WTC11 (cell line): ENCODE data around the gene RAPGEF1. TPM values are rescaled to one million over a fixed set of nuclear protein-coding genes. Genes with fewer than 3 reads are reported as not detected.
A peak's percentile ranks its signal among the peaks of the same experiment; 100 is the strongest.

Experiments used
- ATAC-seq: fragments of 200-7000 bp; cut with Tn5 transposase; 2 replicates; pipeline ENCODE4 v1.10.0; 2021; ENCODE audit warnings: mild to moderate bottlenecking, moderate library complexity
- CTCF ChIA-PET: fragments of 300-600 bp; sonication (Branson Sonifier 250); formaldehyde crosslinking; loops from one replicate; lab custom pipeline; 2021; ENCODE audit warnings: antibody characterized with exemption; lab: Charles Lee
- POLR2A ChIA-PET: fragments of 350-600 bp; sonication (Branson Sonifier 250); formaldehyde crosslinking; loops from one replicate; lab custom pipeline; 2021; ENCODE audit warnings: antibody characterized with exemption; lab: Charles Lee
- DNase-seq: peaks from one replicate; pipeline ENCODE4 v3.0.0; 2021; ENCODE audit warnings: low spot score
- H3K27ac Mint-ChIP-seq: 2 replicates; pipeline ENCODE4 v1.8.0; 2021; ENCODE audit warnings: mixed read lengths
- H3K27me3 Mint-ChIP-seq: 2 replicates; pipeline ENCODE4 v1.8.0; 2021; ENCODE audit warnings: low read depth, mild to moderate bottlenecking, moderate library complexity, mixed read lengths
- H3K36me3 Mint-ChIP-seq: 2 replicates; pipeline ENCODE4 v1.8.0; 2021; ENCODE audit warnings: mixed read lengths
- H3K4me1 Mint-ChIP-seq: 2 replicates; pipeline ENCODE4 v1.8.0; 2022; ENCODE audit warnings: mixed read lengths
- H3K4me3 Mint-ChIP-seq: 2 replicates; pipeline ENCODE4 v1.8.0; 2021; ENCODE audit warnings: mild to moderate bottlenecking, moderate library complexity, mixed read lengths
- H3K9me3 Mint-ChIP-seq: 2 replicates; pipeline ENCODE4 v1.8.0; 2021; ENCODE audit warnings: mixed read lengths
- ATF1 ChIP-seq: sonication (generic); formaldehyde crosslinking; IDR thresholded peaks from 2 replicates; pipeline ENCODE4 v1.8.1; 2023; ENCODE audit warnings: mild to moderate bottlenecking, moderate library complexity, missing genetic modification reagents
- ELF4 ChIP-seq: sonication (generic); formaldehyde crosslinking; IDR thresholded peaks from 2 replicates; pipeline ENCODE4 v1.8.1; 2022; ENCODE audit warnings: low read depth, mild to moderate bottlenecking, moderate library complexity, missing genetic modification reagents
- ETV6 ChIP-seq: sonication (generic); formaldehyde crosslinking; IDR thresholded peaks from 2 replicates; pipeline ENCODE4 v1.8.1; 2022; ENCODE audit warnings: mild to moderate bottlenecking, missing genetic modification reagents
- NR1H2 ChIP-seq: sonication (generic); formaldehyde crosslinking; IDR thresholded peaks from 2 replicates; pipeline ENCODE4 v1.9.0; 2021; ENCODE audit warnings: mild to moderate bottlenecking, moderate library complexity, missing genetic modification reagents
- SP1 ChIP-seq: sonication (generic); formaldehyde crosslinking; conservative IDR thresholded peaks from 2 replicates; pipeline ENCODE4 v1.8.1; 2022; ENCODE audit warnings: missing genetic modification reagents
- ZNF138 ChIP-seq: sonication (generic); formaldehyde crosslinking; conservative IDR thresholded peaks from 2 replicates; pipeline ENCODE4 v1.8.1; 2022; ENCODE audit warnings: mild to moderate bottlenecking, moderate library complexity, missing genetic modification reagents
- total RNA-seq: library from RNA; stranded (reverse); gene quantifications from 3 replicates; pipeline ENCODE4 v1.2.3, GENCODE V29; 2021
- TF ChIP-seq, protein P1 (sequence below): sonication (generic); formaldehyde crosslinking; IDR thresholded peaks from 2 replicates; pipeline ENCODE4 v1.8.0; 2023; ENCODE audit warnings: mild to moderate bottlenecking, missing genetic modification reagents
- TF ChIP-seq, protein P2 (sequence below): sonication (generic); formaldehyde crosslinking; IDR thresholded peaks from 2 replicates; pipeline ENCODE4 v1.8.1; 2023; ENCODE audit warnings: mild to moderate bottlenecking, missing genetic modification reagents, moderate library complexity
- TF ChIP-seq, protein P3 (sequence below): fragments of 250-450 bp; sonication (Bioruptor Pico); IDR thresholded peaks from 2 replicates; pipeline ENCODE4 v1.8.0; 2021; ENCODE audit warnings: mild to moderate bottlenecking
- TF ChIP-seq, protein P4 (sequence below): sonication (generic); formaldehyde crosslinking; IDR thresholded peaks from 2 replicates; pipeline ENCODE4 v1.8.0; 2022; ENCODE audit warnings: mild to moderate bottlenecking, missing genetic modification reagents
- TF ChIP-seq, protein P5 (sequence below): sonication (generic); formaldehyde crosslinking; IDR thresholded peaks from 2 replicates; pipeline ENCODE4 v1.8.0; 2022; ENCODE audit warnings: missing genetic modification reagents
- TF ChIP-seq, protein P6 (sequence below): sonication (generic); formaldehyde crosslinking; IDR thresholded peaks from 2 replicates; pipeline ENCODE4 v1.8.1; 2022; ENCODE audit warnings: missing genetic modification reagents, borderline replicate concordance
- TF ChIP-seq, protein P7 (sequence below): sonication (generic); formaldehyde crosslinking; IDR thresholded peaks from 2 replicates; pipeline ENCODE4 v1.8.1; 2023; ENCODE audit warnings: mild to moderate bottlenecking, missing genetic modification reagents, moderate library complexity
- TF ChIP-seq, protein P8 (sequence below): fragments of 200-600 bp; IDR thresholded peaks from 2 replicates; pipeline ENCODE4 v1.8.0; 2022; ENCODE audit warnings: antibody characterized with exemption

The RAPGEF1 gene
- total RNA-seq, 1 experiment from 2014 or later: 66.2 TPM

DNA sequence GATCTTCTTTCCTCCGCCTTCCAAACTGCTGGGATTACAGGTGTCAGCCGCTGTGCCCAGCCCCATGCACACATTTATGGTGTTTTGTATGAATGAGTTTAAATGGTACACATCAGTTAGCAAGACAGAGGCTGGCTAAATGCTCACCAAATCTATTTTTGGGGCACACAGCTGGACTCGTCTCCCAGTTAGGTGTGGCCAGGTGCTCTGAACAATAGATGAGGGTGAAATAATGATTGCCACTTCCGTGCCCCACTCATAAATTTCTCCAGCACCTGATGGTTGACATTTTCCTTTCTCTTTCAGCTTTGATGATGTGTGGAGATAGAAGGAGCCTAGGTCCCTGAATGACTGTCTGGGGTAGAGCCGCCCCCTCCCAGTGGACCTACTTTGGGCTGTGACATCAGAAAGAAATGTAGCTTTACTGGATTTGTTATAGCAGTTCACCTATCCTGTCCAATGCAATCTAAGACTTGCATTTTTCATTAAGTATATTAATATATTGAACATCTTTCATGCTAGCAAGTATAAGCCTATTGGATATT, 8.6 kb upstream of the RAPGEF1 start (continued):
- TF ChIP-seq ATF1 (no peak), NR1H2 (CRISPR knock-in tag) (no peak), SP1 (no peak), ETV6 (no peak)
- TF ChIP-seq, protein P1, sequence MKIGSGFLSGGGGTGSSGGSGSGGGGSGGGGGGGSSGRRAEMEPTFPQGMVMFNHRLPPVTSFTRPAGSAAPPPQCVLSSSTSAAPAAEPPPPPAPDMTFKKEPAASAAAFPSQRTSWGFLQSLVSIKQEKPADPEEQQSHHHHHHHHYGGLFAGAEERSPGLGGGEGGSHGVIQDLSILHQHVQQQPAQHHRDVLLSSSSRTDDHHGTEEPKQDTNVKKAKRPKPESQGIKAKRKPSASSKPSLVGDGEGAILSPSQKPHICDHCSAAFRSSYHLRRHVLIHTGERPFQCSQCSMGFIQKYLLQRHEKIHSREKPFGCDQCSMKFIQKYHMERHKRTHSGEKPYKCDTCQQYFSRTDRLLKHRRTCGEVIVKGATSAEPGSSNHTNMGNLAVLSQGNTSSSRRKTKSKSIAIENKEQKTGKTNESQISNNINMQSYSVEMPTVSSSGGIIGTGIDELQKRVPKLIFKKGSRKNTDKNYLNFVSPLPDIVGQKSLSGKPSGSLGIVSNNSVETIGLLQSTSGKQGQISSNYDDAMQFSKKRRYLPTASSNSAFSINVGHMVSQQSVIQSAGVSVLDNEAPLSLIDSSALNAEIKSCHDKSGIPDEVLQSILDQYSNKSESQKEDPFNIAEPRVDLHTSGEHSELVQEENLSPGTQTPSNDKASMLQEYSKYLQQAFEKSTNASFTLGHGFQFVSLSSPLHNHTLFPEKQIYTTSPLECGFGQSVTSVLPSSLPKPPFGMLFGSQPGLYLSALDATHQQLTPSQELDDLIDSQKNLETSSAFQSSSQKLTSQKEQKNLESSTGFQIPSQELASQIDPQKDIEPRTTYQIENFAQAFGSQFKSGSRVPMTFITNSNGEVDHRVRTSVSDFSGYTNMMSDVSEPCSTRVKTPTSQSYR: no peak
- TF ChIP-seq, protein P2, sequence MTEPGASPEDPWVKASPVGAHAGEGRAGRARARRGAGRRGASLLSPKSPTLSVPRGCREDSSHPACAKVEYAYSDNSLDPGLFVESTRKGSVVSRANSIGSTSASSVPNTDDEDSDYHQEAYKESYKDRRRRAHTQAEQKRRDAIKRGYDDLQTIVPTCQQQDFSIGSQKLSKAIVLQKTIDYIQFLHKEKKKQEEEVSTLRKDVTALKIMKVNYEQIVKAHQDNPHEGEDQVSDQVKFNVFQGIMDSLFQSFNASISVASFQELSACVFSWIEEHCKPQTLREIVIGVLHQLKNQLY (CRISPR knock-in tag): no peak
- TF ChIP-seq, protein P3, sequence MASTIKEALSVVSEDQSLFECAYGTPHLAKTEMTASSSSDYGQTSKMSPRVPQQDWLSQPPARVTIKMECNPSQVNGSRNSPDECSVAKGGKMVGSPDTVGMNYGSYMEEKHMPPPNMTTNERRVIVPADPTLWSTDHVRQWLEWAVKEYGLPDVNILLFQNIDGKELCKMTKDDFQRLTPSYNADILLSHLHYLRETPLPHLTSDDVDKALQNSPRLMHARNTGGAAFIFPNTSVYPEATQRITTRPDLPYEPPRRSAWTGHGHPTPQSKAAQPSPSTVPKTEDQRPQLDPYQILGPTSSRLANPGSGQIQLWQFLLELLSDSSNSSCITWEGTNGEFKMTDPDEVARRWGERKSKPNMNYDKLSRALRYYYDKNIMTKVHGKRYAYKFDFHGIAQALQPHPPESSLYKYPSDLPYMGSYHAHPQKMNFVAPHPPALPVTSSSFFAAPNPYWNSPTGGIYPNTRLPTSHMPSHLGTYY (CRISPR knock-in tag): no peak
- TF ChIP-seq, protein P4, sequence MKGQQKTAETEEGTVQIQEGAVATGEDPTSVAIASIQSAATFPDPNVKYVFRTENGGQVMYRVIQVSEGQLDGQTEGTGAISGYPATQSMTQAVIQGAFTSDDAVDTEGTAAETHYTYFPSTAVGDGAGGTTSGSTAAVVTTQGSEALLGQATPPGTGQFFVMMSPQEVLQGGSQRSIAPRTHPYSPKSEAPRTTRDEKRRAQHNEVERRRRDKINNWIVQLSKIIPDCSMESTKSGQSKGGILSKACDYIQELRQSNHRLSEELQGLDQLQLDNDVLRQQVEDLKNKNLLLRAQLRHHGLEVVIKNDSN (CRISPR knock-in tag): no peak
- TF ChIP-seq, protein P5, sequence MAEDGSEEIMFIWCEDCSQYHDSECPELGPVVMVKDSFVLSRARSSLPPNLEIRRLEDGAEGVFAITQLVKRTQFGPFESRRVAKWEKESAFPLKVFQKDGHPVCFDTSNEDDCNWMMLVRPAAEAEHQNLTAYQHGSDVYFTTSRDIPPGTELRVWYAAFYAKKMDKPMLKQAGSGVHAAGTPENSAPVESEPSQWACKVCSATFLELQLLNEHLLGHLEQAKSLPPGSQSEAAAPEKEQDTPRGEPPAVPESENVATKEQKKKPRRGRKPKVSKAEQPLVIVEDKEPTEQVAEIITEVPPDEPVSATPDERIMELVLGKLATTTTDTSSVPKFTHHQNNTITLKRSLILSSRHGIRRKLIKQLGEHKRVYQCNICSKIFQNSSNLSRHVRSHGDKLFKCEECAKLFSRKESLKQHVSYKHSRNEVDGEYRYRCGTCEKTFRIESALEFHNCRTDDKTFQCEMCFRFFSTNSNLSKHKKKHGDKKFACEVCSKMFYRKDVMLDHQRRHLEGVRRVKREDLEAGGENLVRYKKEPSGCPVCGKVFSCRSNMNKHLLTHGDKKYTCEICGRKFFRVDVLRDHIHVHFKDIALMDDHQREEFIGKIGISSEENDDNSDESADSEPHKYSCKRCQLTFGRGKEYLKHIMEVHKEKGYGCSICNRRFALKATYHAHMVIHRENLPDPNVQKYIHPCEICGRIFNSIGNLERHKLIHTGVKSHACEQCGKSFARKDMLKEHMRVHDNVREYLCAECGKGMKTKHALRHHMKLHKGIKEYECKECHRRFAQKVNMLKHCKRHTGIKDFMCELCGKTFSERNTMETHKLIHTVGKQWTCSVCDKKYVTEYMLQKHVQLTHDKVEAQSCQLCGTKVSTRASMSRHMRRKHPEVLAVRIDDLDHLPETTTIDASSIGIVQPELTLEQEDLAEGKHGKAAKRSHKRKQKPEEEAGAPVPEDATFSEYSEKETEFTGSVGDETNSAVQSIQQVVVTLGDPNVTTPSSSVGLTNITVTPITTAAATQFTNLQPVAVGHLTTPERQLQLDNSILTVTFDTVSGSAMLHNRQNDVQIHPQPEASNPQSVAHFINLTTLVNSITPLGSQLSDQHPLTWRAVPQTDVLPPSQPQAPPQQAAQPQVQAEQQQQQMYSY (CRISPR knock-in tag): no peak
- TF ChIP-seq, protein P6, sequence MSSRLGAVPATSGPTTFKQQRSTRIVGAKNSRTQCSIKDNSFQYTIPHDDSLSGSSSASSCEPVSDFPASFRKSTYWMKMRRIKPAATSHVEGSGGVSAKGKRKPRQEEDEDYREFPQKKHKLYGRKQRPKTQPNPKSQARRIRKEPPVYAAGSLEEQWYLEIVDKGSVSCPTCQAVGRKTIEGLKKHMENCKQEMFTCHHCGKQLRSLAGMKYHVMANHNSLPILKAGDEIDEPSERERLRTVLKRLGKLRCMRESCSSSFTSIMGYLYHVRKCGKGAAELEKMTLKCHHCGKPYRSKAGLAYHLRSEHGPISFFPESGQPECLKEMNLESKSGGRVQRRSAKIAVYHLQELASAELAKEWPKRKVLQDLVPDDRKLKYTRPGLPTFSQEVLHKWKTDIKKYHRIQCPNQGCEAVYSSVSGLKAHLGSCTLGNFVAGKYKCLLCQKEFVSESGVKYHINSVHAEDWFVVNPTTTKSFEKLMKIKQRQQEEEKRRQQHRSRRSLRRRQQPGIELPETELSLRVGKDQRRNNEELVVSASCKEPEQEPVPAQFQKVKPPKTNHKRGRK: no peak

DNA sequence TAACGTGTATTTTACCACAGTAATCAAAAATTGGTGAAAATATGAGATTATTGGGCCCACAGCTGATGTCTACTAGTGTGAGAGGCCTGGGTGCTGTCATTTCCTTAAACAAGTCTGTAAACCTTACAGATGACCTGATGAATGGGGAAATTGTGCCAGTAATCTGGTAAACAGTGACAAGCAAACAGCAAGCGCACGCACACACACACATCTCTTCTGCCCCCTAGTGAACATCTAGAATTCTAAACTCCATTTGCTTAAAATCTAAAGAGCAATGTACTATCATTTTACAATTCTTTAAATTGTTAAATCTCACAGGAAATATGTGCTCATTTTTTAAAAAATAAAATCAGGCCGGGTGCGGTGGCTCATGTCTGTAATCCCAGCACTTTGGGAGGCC, 7.5 kb upstream of the RAPGEF1 start:
- Mint-ChIP-seq H3K4me3 (no peak overlapping the region), H3K27me3 (peaks cover 3% of the 10 kb centered on the region; the same call in 1 of the 2 replicates), H3K27ac (no peak overlapping the region), H3K36me3 (no peaks in the 10 kb centered on the region), H3K9me3 (peaks cover 13% of the 10 kb centered on the region), H3K4me1 (no peaks in the 10 kb centered on the region)
- DNase-seq (no peak), ATAC-seq (no peak; the same call in 1 of the 2 replicates)
- ChIA-PET CTCF (interaction anchor here (1.1 kb wide), 1 partner anchor 156 kb away, joined by 6 read pairs; no protein-coding TSS in a partner anchor), POLR2A (no interaction called here)
- TF ChIP-seq ELF4 (no peak), ZNF138 (CRISPR knock-in tag) (no peak)
- TF ChIP-seq, protein P7, sequence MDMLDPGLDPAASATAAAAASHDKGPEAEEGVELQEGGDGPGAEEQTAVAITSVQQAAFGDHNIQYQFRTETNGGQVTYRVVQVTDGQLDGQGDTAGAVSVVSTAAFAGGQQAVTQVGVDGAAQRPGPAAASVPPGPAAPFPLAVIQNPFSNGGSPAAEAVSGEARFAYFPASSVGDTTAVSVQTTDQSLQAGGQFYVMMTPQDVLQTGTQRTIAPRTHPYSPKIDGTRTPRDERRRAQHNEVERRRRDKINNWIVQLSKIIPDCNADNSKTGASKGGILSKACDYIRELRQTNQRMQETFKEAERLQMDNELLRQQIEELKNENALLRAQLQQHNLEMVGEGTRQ (CRISPR knock-in tag): no peak
- TF ChIP-seq, protein P8, sequence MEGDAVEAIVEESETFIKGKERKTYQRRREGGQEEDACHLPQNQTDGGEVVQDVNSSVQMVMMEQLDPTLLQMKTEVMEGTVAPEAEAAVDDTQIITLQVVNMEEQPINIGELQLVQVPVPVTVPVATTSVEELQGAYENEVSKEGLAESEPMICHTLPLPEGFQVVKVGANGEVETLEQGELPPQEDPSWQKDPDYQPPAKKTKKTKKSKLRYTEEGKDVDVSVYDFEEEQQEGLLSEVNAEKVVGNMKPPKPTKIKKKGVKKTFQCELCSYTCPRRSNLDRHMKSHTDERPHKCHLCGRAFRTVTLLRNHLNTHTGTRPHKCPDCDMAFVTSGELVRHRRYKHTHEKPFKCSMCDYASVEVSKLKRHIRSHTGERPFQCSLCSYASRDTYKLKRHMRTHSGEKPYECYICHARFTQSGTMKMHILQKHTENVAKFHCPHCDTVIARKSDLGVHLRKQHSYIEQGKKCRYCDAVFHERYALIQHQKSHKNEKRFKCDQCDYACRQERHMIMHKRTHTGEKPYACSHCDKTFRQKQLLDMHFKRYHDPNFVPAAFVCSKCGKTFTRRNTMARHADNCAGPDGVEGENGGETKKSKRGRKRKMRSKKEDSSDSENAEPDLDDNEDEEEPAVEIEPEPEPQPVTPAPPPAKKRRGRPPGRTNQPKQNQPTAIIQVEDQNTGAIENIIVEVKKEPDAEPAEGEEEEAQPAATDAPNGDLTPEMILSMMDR: 0 out of 2 replicates have a peak, but pooled peaks have one; percentile 22
